ENCODE data around the gene CNST. TPM values are rescaled to one million over a fixed set of nuclear protein-coding genes. Genes with fewer than 3 reads are reported as not detected.

CNST gene
- total and polyA plus RNA-seq, 2 of the 13 experiments (the other 11 are each of a cell fraction or from before 2014, with no cell fraction given), result 6.3 to 12.4 TPM

DNA sequence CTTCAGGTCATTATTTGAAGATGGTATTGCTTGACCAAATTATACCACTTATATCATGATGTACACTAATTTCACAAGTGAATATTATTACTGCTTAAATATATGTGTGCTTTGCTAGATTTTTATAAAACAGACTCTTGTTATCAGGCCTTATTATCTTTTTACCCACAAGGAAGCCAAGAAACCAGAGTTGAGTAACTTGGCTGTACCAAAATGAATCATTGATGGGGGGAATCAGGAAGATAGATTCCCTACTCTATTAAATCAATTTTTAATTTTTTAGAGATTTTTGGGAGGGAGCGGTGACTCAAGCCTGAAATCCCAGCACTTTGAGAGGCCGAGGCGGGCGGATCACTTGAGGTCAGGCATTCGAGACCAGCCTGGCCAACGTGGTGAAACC lies 141.9 kb downstream of the CNST start:
- POLR2A ChIA-PET, result interaction anchor here (1.0 to 1.5 kb wide), 2 partner anchors 16 to 125 kb away, joined by 3 to 12 read pairs; partner anchors contain the start of gene SCCPDH

DNA sequence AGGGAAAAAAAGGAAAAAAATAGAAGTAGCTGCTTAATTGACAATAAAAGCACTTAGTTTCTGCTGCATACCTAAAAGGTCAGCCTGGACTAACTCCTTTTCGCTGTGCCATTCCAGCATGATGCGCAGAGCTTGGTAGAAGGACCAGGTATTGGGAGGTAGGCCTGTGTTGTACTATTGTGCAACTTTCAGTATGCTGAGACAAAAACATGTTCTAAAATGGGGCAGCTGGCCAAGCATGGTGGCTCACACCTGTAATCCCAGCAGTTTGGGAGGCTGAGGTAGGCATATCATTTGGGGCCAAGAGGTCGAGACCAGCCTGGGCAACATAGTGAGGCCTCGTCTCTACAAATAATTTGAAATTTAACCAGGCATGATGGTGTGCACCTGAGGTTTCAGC lies 142.9 kb downstream of the CNST start:
- 84% methylated on average over 4 of the region's 4 CpGs for WGBS (ENCODE audit: low lambda C conversion rate)
- Histone ChIP-seq H3K36me3 (replicated peaks in 1 of 2; ENCODE audit: control insufficient read depth in 1 of 2, insufficient read depth in 2 of 2, low read length in 2 of 2) (no peaks in the 10 kb centered on the region), H4K20me1 (ENCODE audit: insufficient read depth, low read length) (no peaks in the 10 kb centered on the region), H2AFZ (ENCODE audit: low read length) (no peak overlapping the region), H3K9ac (ENCODE audit: insufficient read depth, low read depth, low read length) (peak overlapping the region; percentile 21; the same call in 1 of the 2 replicates), H3K27ac (ENCODE audit: extremely low read length, insufficient read depth, low read length) (peak overlapping the region; percentile 82), H3K4me3 (replicated peaks in 1 of 3; ENCODE audit: insufficient read depth in 1 of 3, low read depth in 2 of 3, low read length in 3 of 3) (no peak overlapping the region), H3K27me3 (ENCODE audit: control insufficient read depth in 1 of 2, insufficient read depth in 2 of 2, low read length in 2 of 2) (no peaks in the 10 kb centered on the region), H3K4me1 (ENCODE audit: insufficient read depth, low read length) (peaks cover 63% of the 10 kb centered on the region), H3K4me2 (ENCODE audit: low read depth, low read length) (peak overlapping the region; percentile 38), H3K79me2 (ENCODE audit: insufficient read depth, low read length) (no peaks in the 10 kb centered on the region), H3K9me3 (ENCODE audit: low read length) (no peaks in the 10 kb centered on the region)
- ATAC-seq (no peak), DNase-seq (ENCODE audit: low spot score) (no peak), FAIRE-seq (no peak)
- intact Hi-C loops (cut with micrococcal nuclease; ENCODE audit: unreplicated experiment), result no loop called here
- in situ Hi-C loops (cut with HindIII; ENCODE audit: extremely low pct_ligation_motif_present, low pct_unique_long_range_greater_than_20kb), result no loop called here
- no TSS peak for BruUV-seq (replicated peaks)
- ChIA-PET CTCF (ENCODE audit: low intra/inter-chr PET ratio, low total read pairs) (no interaction called here), POLR2A (interaction anchor here (1.1 to 7.1 kb wide), 3 partner anchors 12 to 19 kb away, joined by 4 to 82 read pairs (median 11); partner anchors contain the start of gene SCCPDH)
- TF ChIP-seq ZFP82 (CRISPR knock-in tag; IDR thresholded peaks at IDR 0.05; ENCODE audit: borderline replicate concordance) (no peak), PHF21A (CRISPR knock-in tag; IDR thresholded peaks at IDR 0.05) (no peak), HOXA3 (CRISPR knock-in tag; IDR thresholded peaks at IDR 0.05) (peak; percentile 43; the same call in 1 of the 2 replicates), ARNTL (CRISPR knock-in tag; IDR thresholded peaks at IDR 0.05) (no peak), ZNF780A (CRISPR knock-in tag; IDR thresholded peaks at IDR 0.05) (no peak), ARID2 (CRISPR knock-in tag; IDR thresholded peaks at IDR 0.05; ENCODE audit: borderline replicate concordance) (0 out of 2 replicates have a peak, but pooled peaks have one; percentile 42), SSRP1 (CRISPR knock-in tag; IDR thresholded peaks at IDR 0.05) (no peak), SALL1 (CRISPR knock-in tag; IDR thresholded peaks at IDR 0.05) (no peak; the same call in 1 of the 2 replicates)
- TF ChIP-seq, protein P1, sequence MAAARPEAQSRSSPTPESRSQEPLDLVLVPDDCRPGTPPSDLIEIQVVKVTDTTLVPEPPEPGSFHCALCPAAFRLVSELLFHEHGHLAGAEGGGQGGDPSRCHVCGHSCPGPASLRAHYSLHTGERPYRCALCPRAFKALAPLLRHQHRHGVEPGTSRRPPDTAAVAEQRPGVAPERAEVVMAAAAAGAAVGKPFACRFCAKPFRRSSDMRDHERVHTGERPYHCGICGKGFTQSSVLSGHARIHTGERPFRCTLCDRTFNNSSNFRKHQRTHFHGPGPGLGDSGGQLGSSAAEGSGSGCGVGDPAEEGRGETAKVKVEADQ (CRISPR knock-in tag; IDR thresholded peaks at IDR 0.05; ENCODE audit: borderline replicate concordance), result no peak
- TF ChIP-seq, protein P2, sequence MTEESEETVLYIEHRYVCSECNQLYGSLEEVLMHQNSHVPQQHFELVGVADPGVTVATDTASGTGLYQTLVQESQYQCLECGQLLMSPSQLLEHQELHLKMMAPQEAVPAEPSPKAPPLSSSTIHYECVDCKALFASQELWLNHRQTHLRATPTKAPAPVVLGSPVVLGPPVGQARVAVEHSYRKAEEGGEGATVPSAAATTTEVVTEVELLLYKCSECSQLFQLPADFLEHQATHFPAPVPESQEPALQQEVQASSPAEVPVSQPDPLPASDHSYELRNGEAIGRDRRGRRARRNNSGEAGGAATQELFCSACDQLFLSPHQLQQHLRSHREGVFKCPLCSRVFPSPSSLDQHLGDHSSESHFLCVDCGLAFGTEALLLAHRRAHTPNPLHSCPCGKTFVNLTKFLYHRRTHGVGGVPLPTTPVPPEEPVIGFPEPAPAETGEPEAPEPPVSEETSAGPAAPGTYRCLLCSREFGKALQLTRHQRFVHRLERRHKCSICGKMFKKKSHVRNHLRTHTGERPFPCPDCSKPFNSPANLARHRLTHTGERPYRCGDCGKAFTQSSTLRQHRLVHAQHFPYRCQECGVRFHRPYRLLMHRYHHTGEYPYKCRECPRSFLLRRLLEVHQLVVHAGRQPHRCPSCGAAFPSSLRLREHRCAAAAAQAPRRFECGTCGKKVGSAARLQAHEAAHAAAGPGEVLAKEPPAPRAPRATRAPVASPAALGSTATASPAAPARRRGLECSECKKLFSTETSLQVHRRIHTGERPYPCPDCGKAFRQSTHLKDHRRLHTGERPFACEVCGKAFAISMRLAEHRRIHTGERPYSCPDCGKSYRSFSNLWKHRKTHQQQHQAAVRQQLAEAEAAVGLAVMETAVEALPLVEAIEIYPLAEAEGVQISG (CRISPR knock-in tag; IDR thresholded peaks at IDR 0.05), result 0 out of 2 replicates have a peak, but pooled peaks have one; percentile 16

More for the DNA sequence above, 141.9 kb downstream of the CNST start:
- no peaks in the 10 kb centered on the region for H3K36me3 ChIP-seq (replicated peaks in 1 of 2; ENCODE audit: control insufficient read depth in 1 of 2, insufficient read depth in 2 of 2, low read length in 2 of 2)
- 94% methylated on average over 6 of the region's 6 CpGs for WGBS (ENCODE audit: low lambda C conversion rate)
- no peak for TF ChIP-seq ZNF724P (CRISPR knock-in tag; IDR thresholded peaks at IDR 0.05; ENCODE audit: borderline replicate concordance)
- no peak for TF ChIP-seq ZSCAN22 (CRISPR knock-in tag; IDR thresholded peaks at IDR 0.05)
- TF ChIP-seq MEIS1 (CRISPR knock-in tag; IDR thresholded peaks at IDR 0.05; ENCODE audit: borderline replicate concordance), result no peak
- no peak for TF ChIP-seq PRMT3 (CRISPR knock-in tag; IDR thresholded peaks at IDR 0.05; ENCODE audit: borderline replicate concordance, low read depth)
- no peak for TF ChIP-seq NCOA5 (CRISPR knock-in tag; IDR thresholded peaks at IDR 0.05)
- TF ChIP-seq, protein P3, sequence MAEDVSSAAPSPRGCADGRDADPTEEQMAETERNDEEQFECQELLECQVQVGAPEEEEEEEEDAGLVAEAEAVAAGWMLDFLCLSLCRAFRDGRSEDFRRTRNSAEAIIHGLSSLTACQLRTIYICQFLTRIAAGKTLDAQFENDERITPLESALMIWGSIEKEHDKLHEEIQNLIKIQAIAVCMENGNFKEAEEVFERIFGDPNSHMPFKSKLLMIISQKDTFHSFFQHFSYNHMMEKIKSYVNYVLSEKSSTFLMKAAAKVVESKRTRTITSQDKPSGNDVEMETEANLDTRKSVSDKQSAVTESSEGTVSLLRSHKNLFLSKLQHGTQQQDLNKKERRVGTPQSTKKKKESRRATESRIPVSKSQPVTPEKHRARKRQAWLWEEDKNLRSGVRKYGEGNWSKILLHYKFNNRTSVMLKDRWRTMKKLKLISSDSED (CRISPR knock-in tag; IDR thresholded peaks at IDR 0.05), result no peak
- TF ChIP-seq ZBTB20 (CRISPR knock-in tag; IDR thresholded peaks at IDR 0.05; ENCODE audit: borderline replicate concordance, low read depth), result no peak
- no peak for TF ChIP-seq ATAD3A (CRISPR knock-in tag; IDR thresholded peaks at IDR 0.05)
- TF ChIP-seq SNRNP70 (IDR thresholded peaks at IDR 0.05; ENCODE audit: low read depth, low read length), result no peak
- TF ChIP-seq ZNF3 (CRISPR knock-in tag; IDR thresholded peaks at IDR 0.05), result no peak
- CTCF ChIA-PET (ENCODE audit: low intra/inter-chr PET ratio, low total read pairs), result no interaction called here
- H3K4me1 ChIP-seq (ENCODE audit: insufficient read depth, low read length), result peaks cover 63% of the 10 kb centered on the region
- H3K4me3 ChIP-seq (replicated peaks in 1 of 3; ENCODE audit: insufficient read depth in 1 of 3, low read depth in 2 of 3, low read length in 3 of 3), result no peak overlapping the region
- H4K20me1 ChIP-seq (ENCODE audit: insufficient read depth, low read length), result no peaks in the 10 kb centered on the region
- in situ Hi-C loops (cut with HindIII; ENCODE audit: extremely low pct_ligation_motif_present, low pct_unique_long_range_greater_than_20kb), result no loop called here
- no peak overlapping the region; the same call in 1 of the 2 replicates for H3K9ac ChIP-seq (ENCODE audit: insufficient read depth, low read depth, low read length)
- DNase-seq (ENCODE audit: low spot score) (no peak), FAIRE-seq (no peak), ATAC-seq (no peak)
- H3K79me2 ChIP-seq (ENCODE audit: insufficient read depth, low read length), result no peaks in the 10 kb centered on the region
- BruUV-seq (replicated peaks), result no TSS peak
- no peak overlapping the region for H3K4me2 ChIP-seq (ENCODE audit: low read depth, low read length)
- intact Hi-C loops (cut with micrococcal nuclease; ENCODE audit: unreplicated experiment), result no loop called here
- H3K27me3 ChIP-seq (ENCODE audit: control insufficient read depth in 1 of 2, insufficient read depth in 2 of 2, low read length in 2 of 2), result no peaks in the 10 kb centered on the region
- peak overlapping the region; percentile 66 for H3K27ac ChIP-seq (ENCODE audit: extremely low read length, insufficient read depth, low read length)
- H2AFZ ChIP-seq (ENCODE audit: low read length), result no peak overlapping the region
- no peaks in the 10 kb centered on the region for H3K9me3 ChIP-seq (ENCODE audit: low read length)

Data from HepG2 (cell line).